ENCODE results near the gene SYCP2L. TPM values are rescaled to one million over a fixed set of nuclear protein-coding genes. Genes with fewer than 3 reads are reported as not detected.
"Not testable (repeated sequence)": the region's sequence is repeated elsewhere in the genome, so short reads cannot be mapped to it uniquely, and the experiment has no call there.

SYCP2L gene
- total RNA-seq, 1 experiment from 2014 or later = 2.9 TPM

DNA sequence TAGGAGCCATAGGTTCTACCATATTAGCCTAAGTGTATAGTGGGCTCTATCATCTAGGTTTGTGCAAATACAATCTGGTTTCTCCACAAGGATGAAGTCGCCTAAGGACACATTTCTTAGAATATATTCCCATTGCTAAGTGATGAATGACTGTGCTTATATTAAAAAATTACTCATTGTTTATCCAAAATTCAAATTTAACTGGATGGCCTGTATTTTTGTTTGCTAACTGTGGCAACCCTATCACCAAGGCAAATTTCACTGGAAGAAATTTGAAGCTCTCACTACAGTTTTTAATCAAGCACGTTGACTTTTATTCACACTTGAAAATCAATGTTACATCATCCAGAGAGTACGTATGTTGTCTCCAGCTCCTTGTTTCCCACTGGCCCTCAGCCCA, 18.9 kb upstream of the SYCP2L start:
- Histone ChIP-seq H3K36me3 (no peaks in the 10 kb centered on the region), H3K9me3 (no peaks in the 10 kb centered on the region), H3K27me3 (no peaks in the 10 kb centered on the region), H3K4me3 (no peak overlapping the region)
- DNase-seq = no peak

DNA sequence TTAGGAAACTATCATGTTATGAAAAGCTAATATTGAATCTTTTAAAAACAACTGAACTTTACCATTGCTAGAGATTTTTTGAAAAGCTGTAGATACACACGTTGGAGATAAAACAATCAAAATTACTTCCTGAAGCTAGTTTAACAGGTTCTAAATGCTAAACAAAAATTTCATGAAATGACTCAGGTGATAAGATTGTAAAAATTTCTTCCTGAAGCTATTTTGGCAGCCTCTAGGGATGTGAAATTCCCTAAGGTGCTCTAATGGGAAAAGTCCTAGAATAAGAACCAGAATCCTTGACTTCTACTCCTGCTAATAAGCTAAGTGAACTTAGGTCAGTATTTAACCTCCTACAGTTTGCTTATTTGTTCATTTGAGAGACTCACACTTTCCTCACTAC, 13.5 kb upstream of the SYCP2L start:
- Histone ChIP-seq H3K9me3 (no peaks in the 10 kb centered on the region), H3K27me3 (no peaks in the 10 kb centered on the region), H3K36me3 (no peaks in the 10 kb centered on the region), H3K4me3 (no peak overlapping the region)
- DNase-seq = no peak

DNA sequence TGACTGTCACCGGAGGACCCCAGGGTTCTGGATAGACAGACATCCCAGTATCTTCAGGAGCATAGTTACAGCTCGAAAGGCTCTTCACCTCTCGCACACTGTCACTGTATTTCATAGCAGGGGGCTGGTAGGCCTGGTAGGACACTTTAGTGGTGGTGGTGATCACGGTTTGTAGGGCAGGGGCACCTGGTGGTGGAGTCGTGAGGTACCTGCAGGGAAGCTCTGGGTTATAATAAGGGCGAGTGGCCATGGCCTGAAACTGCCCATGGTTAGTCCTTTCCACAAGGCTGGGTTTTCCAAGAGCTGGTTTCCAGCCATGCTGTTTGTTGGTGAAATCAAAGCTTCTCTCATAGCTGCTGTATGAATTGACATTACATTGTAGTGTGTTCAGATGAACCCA, 12.6 kb upstream of the SYCP2L start:
- no peaks in the 10 kb centered on the region for H3K9me3 ChIP-seq
- H3K27me3 ChIP-seq = no peaks in the 10 kb centered on the region; the same call in 1 of the 2 replicates
- no peak for DNase-seq
- no peak overlapping the region for H3K4me3 ChIP-seq
- H3K36me3 ChIP-seq = no peaks in the 10 kb centered on the region

DNA sequence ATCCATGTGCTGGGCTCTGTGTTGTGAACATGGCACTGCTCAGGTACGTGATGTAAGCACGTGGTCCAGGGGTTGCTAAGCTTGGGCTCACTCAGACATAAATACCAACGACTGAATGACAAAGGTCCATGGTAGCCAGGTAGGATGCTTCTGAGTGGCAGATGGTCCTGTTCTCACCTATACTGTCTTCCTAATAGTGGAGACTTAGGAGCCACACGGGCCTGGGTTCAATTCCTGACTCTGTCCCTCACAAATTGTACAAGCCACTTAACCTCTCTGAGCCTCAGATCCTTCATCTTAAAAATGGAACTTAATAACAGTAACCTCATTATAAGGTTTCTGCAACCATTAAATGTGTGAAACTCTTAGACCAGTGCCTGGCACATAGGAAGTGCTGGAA, 11.8 kb upstream of the SYCP2L start:
- H3K36me3 ChIP-seq = no peaks in the 10 kb centered on the region
- H3K4me3 ChIP-seq = no peak overlapping the region
- DNase-seq = no peak
- H3K9me3 ChIP-seq = no peaks in the 10 kb centered on the region
- no peaks in the 10 kb centered on the region; the same call in 1 of the 2 replicates for H3K27me3 ChIP-seq

DNA sequence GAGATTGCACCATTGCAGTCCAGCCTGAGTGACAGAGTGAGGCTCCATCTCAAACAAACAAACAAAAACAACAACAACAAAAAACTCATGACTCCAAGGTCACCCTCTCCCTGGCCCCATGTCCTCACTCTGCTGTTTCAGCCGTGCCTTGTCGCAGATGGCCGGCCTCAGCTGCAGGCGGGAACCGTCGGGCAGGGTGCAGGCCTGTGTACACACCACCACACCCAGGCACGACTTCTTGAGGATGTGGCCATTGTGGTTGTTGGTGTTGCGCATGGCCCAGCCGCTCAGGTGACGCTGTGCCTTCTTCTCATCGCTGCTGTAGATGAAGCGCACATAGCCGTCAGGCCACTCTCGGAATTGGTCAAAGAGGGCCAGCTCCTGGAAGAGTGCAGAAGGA, 9.8 kb upstream of the SYCP2L start:
- Histone ChIP-seq H3K9me3 (no peaks in the 10 kb centered on the region), H3K27me3 (no peaks in the 10 kb centered on the region; the same call in 1 of the 2 replicates), H3K4me3 (no peak overlapping the region), H3K36me3 (no peaks in the 10 kb centered on the region)
- no peak for DNase-seq

DNA sequence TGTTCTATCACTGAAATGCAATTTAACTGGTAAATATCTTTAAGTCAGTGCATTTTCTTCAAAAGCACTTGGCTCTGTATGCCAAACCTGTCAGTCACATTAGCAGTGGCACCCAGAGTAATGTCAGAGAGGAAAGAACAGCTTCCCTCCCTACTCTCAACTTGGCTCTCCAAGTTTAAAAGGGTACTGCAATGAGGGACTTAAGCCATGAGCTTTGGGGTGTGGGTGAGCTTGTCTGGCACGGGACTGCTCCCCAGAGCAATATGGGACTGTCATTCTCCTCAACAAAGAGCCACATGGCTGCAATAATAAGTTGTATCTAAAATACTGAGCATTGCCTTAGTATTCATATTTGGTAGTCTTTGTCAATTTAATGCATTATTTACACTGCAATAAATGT, 9.0 kb upstream of the SYCP2L start:
- no peaks in the 10 kb centered on the region for H3K9me3 ChIP-seq
- no peak overlapping the region for H3K4me3 ChIP-seq
- H3K36me3 ChIP-seq = no peaks in the 10 kb centered on the region
- no peaks in the 10 kb centered on the region; the same call in 1 of the 2 replicates for H3K27me3 ChIP-seq
- no peak for DNase-seq

DNA sequence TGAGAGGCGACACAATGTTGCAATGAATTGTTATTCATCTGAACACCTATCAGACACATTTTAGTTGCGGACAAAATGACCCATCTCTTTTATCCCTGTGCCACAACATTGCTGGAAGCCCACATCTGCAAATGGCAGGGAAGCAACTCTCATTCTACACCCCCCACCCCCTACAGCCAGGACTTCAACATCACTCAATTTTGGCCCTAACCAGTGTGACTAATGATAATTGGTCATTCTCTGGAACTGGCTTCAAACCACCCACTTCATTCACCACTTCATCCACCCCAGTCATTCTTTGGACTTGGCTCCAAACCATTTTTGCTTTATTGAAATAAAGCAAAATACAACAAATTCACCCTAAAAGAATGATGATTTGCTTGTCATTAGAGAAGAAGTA, 6.5 kb upstream of the SYCP2L start:
- Histone ChIP-seq H3K4me3 (no peak overlapping the region), H3K9me3 (no peaks in the 10 kb centered on the region), H3K36me3 (no peaks in the 10 kb centered on the region), H3K27me3 (peaks cover 8% of the 10 kb centered on the region; the same call in 1 of the 2 replicates)
- DNase-seq = peak; percentile 68

DNA sequence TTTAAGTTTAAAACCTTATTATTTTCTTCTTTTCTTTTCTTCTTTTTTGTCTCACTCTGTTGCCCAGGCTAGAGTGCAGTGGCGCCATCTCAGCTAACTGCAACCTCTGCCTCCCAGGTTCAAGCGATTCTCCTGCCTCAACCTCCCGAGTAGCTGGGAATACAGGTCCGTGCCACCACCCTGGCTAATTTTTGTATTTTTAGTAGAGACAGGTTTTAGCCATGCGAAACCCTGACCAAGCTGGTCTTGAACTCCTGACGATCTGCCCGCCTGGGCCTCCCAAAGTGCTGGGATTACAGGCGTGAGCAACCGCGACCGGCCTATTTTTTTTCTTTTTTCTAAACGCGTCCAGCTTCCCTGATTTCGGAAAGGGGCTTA, 4.6 kb upstream of the SYCP2L start:
- H3K4me3 ChIP-seq, H3K27me3 ChIP-seq, H3K9me3 ChIP-seq, H3K36me3 ChIP-seq, DNase-seq: not testable (repeated sequence)

DNA sequence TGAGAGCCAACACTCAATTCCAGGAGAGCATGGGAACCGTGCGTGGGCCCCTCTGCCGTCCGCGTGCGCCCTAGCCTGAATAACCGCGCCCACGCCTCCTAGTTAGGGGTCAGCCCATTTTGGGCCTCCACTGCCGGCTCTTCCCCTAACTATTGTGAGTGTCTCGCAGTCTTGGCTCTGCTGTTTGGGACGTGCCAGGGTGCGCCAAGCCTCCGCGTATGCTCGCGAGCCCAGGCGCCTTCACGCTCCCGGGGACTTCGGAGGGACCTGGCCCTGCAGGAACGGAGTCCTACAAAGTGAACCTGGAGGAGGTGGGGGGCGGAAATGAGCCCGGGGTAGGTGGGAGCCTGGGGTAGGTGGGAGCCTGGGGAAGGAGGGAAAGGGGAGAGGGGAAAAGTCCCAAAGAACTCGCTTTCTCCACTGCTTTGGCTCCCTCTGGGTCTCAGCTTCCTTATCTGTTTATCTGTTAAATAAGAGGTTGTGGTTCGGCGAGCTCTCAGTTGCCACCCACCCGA, 4.1 kb upstream of the SYCP2L start:
- no peak for DNase-seq
- H3K27me3 ChIP-seq = peaks cover 8% of the 10 kb centered on the region; the same call in 1 of the 2 replicates

DNA sequence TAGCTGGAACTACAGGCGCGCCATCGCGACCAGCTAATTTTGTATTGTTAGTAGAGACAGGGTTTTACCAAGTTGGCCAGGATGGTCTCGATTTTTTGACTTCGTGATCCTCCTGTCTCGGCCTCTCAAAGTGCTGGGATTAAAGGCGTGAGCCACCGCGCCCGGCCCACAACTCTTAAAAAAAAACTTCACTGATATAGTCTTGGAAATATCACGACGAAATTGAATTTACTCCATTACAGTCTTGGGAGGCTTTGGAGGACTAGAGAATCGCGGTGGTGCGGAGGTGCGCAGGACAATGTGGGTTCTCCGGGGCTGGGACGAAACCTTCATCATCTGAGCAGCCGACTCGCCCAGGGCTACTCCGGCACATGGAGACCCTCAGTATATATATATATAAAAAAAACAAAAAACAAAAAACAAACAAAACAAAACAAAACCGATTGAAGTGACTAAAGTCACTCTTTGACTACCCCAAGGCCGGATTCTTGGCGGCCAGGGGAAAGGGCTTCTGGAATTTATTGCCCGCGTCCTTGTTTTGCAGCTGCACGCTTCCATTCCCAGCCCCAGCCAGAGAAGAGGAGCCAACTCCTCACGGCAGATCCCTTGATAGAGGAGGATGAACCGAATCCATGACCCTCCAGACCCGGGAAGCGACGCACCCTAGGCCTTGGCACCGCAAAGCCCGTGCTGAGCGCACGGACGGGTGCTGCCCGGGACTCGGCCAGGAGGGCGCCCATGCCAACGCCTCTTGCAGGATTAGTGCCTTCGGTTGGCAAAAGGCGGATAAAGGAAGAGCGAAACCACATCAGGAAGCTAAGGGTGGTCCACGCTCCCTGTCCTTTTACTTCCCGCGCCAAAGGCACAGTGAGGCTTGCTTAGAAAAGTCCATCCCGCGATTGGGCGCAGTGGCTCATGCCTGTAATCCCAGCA, 3.3 kb upstream of the SYCP2L start:
- Histone ChIP-seq H3K27me3 (peaks cover 8% of the 10 kb centered on the region; the same call in 1 of the 2 replicates), H3K4me3 (no peak overlapping the region), H3K9me3 (no peaks in the 10 kb centered on the region), H3K36me3 (no peaks in the 10 kb centered on the region)
- no peak for DNase-seq

More for the DNA sequence above, 4.1 kb upstream of the SYCP2L start:
- Histone ChIP-seq H3K36me3 (no peaks in the 10 kb centered on the region), H3K4me3 (no peak overlapping the region), H3K9me3 (no peaks in the 10 kb centered on the region)

DNA sequence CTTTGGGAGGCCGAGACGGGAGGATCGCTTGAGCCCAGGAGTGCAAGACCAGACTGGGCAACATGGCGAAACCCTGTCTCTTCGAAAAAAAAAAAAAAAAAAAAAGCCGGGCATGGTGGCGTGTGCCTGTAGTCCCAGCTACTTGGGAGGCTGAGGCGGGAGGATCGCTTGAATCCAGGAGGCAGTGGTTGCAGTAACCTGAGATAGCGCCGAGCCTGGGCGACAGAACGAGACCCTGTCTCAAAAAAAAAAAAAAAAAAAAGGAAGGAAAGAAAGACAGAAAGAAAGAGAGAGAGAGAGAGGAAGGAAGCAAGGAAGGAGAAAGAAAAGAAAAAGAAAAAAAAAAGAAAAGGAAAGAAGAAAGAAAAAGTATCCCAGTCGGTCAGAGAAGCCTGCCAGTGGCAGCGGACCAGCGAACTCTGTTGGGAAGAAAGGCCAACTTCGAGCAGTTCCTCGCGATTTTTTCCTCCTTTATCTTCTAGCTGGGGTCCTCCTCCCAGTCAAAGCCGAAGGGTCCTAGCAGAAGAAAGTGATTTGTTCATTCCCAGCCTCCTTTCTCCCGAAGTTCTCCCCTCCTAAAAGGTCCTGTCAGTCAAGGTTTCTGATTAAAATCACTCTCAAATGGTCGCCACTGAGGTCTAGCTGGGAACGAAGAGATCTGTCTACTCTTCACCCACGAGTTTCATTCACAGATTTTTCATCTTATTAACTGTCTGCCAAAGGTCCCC, 2.4 kb upstream of the SYCP2L start:
- DNase-seq = no peak
- no peak overlapping the region for H3K4me3 ChIP-seq
- H3K36me3 ChIP-seq = no peaks in the 10 kb centered on the region
- H3K27me3 ChIP-seq = peaks cover 8% of the 10 kb centered on the region; the same call in 1 of the 2 replicates
- H3K9me3 ChIP-seq = no peaks in the 10 kb centered on the region

DNA sequence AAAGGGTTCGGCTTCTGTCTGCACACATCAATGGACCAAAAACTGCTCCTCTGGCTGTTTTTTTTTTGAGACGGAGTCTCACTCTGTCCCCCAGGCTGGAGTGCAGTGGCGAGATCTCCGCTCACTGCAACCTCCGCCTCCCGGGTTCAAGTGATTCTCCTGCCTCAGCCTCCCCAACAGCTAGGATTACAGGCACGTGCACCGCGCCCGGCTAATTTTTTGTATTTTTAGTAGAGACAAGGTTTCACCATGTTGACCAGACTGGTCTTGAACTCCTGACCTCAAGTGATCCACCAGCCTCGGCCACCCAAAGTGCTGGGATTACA, 524 bp upstream of the SYCP2L start:
- H3K27me3 ChIP-seq = not testable (repeated sequence)
- peak overlapping the region; percentile 70 for H3K4me3 ChIP-seq

DNA sequence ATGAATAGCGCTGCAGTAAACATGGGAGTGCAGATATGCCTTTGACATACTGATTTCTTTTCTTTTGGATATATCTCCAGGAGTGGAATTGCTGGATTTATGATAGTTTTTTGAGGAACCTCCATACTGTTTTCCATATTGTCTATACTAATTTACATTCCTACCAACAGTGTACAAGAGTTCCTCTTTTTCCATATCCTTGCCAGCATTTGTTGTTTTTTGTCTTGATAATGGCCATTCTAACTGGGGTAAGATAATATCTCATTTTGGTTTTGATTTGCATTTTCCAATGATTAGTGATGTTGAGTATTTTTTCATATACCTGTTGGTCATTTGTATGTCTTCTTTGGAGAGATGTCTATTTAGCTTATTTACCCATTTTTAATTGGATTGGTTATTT, 3.3 kb downstream of the SYCP2L start:
- Histone ChIP-seq H3K27me3 (no peaks in the 10 kb centered on the region), H3K4me3 (no peak overlapping the region), H3K9me3 (peaks cover 8% of the 10 kb centered on the region), H3K36me3 (no peaks in the 10 kb centered on the region)
- no peak for DNase-seq

More for the DNA sequence above, 524 bp upstream of the SYCP2L start:
- H3K36me3 ChIP-seq, H3K9me3 ChIP-seq, DNase-seq: not testable (repeated sequence)

DNA sequence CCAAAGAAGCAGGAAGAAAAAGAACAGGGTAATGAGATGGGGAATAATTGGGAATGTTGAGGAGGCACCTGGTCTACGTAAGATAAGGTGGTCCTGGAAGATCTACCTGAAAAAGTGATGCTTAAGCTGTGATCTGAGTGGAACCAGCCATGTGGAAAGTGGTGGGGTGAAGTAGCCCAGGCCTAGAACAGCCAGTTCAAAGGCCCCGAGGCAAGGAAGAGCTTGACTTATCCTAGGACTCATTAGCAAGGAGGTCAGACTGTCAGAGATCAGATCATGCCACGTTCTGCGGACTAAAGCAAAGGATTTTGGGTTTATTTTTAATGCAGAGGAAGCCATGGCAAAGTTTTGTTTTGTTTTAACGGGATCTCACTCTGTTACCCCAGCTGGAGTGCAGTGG, 5.1 kb downstream of the SYCP2L start:
- Histone ChIP-seq H3K9me3 (peaks cover 8% of the 10 kb centered on the region), H3K4me3 (no peak overlapping the region), H3K27me3 (no peaks in the 10 kb centered on the region), H3K36me3 (no peaks in the 10 kb centered on the region)
- no peak for DNase-seq

DNA sequence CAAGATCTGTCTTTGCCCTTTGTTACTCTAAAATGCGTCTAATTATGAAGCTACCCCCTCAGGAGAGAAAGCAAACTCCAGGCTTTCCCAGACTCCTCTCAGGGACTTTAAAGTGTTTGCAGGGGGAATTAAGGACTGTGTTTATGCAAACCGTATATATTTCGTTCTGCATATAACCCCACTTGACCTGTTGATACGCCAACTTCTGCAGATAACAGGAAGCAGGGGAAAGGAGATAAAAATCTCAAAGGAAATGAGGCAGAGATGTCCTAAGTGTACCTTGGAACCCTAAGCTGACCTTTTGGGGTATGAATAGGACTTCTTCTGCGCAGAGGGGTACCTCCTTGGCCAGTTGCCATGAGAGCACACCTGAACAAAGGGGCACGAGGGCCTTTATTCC, 8.1 kb downstream of the SYCP2L start:
- Histone ChIP-seq H3K27me3 (no peaks in the 10 kb centered on the region), H3K36me3 (no peaks in the 10 kb centered on the region), H3K9me3 (peaks cover 8% of the 10 kb centered on the region), H3K4me3 (no peak overlapping the region)
- no peak for DNase-seq

DNA sequence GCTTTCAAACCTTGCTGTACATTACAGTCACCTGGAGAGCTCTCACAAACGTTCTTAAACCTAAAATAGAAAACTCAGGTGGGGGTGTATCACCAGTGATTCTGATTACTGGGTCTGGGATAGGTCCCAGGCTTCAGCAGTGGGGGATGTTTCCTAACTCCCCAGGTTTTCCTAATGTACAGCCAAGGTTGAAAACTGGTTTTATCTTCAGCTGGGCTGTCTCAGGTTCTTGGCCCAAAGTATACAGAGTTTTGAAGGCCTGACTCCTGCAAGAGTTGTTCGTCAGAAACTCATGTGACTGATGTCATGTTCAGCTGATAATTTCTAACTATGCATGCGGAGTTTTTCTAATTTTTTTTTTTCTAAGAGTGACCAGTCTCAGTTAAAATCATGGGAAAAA, 9.8 kb downstream of the SYCP2L start:
- DNase-seq = no peak
- no peak overlapping the region for H3K4me3 ChIP-seq
- H3K9me3 ChIP-seq = no peaks in the 10 kb centered on the region
- no peaks in the 10 kb centered on the region for H3K36me3 ChIP-seq
- H3K27me3 ChIP-seq = no peaks in the 10 kb centered on the region

DNA sequence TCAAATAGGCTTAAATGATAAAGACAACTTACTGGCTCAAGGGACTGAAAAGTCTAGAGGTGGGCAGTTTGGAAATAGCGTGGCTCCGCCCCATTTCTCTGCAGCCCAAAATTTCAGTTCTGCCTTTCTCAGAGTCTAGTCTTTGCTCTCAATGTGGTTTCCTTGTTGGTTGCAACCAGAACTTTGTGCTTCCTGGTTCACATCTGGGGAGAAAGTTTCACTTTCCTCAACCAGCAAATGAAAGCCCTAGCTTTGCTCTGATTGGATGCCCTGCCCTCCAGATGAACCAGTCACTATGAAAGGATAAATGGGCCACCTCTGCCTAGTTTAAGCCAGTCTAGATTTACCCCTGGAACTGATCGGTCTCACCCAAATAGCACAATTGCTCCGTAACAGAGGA, 14.9 kb downstream of the SYCP2L start:
- no peaks in the 10 kb centered on the region for H3K9me3 ChIP-seq
- no peak overlapping the region for H3K4me3 ChIP-seq
- no peak for DNase-seq
- H3K27me3 ChIP-seq = no peaks in the 10 kb centered on the region
- no peaks in the 10 kb centered on the region for H3K36me3 ChIP-seq
